ENCODE data around the gene SLC6A6.
"Not testable (repeated sequence)": the region's sequence is repeated elsewhere in the genome, so short reads cannot be mapped to it uniquely, and the experiment has no call there.

Gene SLC6A6

DNA sequence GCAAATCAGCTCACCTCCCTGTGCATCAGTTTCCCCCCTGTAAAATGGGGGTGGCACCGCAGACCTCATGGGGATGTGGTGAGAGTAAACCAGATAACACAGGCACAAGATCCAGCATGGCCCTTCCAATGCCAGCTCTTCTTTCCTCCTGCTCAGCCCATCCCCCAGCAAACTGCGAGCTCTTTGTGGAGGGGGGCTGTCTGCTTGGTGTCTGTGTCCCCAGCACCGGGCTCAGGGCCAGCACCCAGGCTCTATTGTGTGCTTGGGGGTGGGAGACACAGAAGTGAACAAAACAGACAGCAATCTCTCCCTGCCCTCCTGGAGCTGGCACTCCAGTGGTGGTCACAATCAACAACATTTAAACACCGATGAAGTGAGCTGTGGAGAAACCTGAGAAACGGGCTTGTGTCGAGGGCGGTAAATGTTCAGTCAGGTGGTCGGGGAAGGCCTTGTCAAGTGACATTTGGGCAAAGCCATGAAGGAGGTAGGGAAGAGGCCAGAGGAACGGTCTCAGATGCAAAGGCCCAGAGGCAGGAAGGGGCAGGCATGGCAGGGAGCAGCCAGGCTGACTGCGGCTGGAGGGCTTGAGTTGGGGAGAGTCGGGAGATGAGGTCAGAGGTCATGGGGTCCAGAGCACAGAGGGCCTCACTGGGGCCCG, 109.3 kb downstream of the SLC6A6 start:
- DNase-seq: no peak

GRCh38 chr3:14512281-14512941, 110.0 kb downstream of the SLC6A6 start:
- no peak for DNase-seq

- DNase-seq: no peak
These were observed 110.5 kb downstream of the SLC6A6 start for GRCh38 chr3:14512942-14513327.

DNA sequence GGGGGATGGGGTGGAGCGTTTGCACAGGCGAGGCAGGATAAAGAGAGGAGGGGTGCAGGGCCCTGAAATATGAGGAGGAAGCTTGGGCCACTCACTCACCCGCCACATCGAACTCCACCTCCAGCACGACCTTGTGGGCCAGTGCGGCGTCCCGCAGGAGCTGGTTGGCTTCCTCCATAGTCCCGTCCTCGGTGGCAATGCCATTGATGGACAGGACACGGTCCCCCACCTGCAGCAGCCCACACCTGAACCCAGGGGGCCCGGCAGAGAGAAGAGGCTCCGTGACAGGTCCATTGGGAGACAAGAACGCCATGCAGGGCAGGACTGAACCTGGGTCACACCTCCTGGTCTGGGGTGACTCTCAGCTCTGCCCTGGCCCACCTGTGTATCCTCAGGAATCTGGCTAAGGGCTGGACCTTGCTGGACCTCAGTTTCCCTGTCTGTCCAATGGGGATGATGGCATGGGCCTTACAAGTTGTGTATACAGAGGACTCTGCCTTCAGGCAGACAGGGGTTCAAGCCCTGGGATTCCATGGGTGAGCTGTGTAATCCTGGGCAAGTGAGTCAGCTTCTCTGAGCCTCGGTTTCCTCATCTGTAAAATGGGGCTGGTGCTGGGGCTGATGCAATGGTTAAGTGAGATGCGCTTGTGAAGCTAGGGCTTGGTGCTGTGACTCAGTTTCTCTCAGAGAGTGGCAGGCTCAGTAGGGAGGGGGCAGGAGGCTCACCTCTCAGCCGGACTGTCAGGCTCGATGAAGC, 111.3 kb downstream of the SLC6A6 start:
- no peak for DNase-seq

- DNase-seq: no peak
These were observed 111.9 kb downstream of the SLC6A6 start for GRCh38 chr3:14514323-14514720.

DNA sequence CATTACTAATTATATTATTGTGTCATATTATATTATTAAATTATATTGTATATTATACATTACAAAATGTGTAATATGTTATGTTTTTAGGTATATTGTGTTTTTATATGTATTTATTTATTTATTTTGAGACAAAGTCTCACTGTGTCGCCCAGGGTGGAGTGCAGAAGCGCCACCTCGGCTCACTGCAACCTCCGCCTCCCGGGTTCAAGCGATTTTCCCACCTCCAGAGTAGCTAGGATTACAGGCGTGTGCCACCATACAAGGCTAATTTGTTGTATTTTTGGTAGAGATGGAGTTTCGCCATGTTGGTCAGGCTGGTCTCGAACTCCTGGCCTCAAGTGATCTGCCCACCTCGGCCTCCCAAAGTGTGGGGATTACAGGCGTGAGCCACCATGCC, 113.1 kb downstream of the SLC6A6 start:
- DNase-seq: not testable (repeated sequence)

GRCh38 chr3:14516738-14517345, 114.4 kb downstream of the SLC6A6 start:
- no peak for DNase-seq

DNA sequence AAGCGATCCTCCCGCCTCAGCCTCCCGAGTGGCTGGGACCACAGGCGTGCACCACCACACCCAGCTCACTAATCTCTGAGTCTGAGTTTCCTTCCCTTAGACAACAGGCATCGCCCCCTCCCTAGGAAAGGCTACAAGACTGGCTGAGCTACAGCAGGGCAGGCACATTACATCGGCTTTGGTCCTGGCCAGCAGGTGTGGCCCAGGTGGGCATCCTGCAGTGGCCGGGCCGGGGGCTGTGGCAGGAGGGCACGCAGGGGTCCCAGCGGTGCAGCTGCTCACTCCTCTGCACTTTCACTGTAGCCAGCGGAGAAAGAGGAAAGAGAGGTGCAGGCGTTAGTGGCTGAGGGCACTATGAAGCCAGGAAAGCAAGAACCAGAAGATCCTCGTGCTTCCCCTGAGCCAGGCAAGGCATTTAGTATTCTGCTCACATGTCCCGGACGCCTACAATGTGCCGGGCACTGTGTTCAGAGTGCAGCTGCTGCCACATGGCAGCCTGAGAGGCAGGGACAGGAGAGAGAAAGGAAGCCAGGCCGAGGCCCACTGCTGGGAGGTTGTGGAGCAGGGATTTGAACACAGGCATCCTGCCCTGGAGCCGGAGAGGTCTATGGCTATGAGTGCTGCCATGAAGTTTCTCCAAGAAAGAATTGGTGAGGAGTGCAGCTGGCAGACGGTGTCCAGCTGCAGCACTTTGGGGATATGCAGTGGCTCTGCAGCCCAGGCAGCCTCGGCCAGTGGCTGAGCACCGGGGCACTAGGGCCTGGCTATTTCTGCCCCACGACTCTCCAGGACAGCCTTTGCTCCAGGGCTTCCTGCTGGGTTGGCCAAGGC, 115.4 kb downstream of the SLC6A6 start:
- DNase-seq: no peak

DNA sequence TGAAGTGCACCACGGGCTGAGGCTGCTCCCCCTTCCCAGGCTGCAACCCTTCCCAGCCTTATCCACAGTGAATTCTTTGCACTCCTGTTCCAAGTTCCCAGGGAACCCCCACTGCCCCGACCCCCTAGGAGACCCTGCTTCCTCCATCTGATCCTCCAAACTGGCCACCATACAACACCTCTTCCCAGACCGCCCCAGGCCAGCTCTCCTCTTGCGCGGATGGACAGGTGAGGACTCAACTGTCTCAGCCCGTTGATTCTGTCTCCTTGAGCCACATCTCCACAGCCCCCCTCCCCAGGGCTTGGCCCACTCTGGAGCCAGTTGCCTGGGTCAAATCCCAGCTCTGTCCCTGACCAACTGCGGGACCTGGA, 116.0 kb downstream of the SLC6A6 start:
- no peak for DNase-seq

GRCh38 chr3:14518893-14519292, 116.5 kb downstream of the SLC6A6 start:
- DNase-seq: no peak

- DNase-seq: no peak
These were observed 117.0 kb downstream of the SLC6A6 start for GRCh38 chr3:14519406-14519805.

DNA sequence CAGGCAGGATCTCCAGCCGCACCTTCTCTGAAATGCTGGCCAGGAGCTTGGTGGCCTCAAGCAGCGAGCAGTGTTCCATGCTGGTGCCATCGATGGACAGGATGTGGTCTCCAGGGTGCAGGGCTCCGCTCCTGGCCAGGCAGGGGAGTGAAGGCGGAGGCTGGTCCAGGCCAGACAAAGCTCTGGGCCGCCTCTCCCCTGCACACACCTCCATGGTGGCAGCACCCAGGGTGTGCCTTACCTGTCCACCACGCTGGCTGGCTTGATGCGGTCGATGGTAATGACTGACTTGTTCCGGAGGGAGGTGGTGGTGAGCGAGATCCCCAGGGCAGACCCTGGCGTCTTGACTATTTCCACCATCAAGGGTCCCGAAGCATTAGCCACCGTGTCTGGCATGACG, 117.7 kb downstream of the SLC6A6 start:
- no peak for DNase-seq

DNA sequence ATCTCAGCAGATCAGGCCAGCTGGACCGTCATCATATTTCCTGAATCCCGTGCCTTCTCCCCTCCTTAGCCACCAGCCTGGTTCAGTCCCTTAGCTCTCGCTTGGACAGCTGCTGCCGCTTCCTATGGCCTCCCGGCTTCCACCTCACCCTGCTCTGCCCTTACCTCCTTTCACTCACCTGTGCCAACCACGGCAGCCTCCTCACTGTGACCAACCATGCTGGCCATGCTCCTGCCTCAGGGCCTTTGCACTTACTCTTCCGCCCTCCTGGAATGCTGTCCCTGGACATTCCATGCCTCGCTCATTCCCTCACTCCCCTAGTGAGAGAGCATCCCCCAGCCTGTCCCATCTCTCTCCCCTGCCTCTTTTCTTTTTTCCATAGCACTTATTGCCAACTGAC, 118.6 kb downstream of the SLC6A6 start:
- DNase-seq: no peak

DNA sequence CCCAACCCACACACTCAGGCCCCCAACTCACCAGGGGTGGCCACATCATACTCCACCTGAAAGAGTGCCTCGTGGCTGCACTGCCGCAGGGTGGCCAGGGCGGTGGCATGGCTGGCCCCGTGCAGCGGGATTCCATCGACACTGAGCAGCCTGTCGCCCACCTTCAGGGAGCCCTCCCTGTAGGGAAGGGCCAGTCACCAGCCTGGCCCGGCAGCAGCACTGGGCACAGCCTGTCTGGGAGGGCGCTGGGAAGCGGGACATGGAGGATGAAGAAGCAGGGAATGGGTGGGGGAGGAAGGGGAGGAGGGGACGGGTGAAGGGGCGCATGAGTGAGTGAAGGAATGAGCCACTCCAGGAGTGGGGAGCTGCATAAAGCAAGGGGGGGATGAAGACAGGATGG, 119.2 kb downstream of the SLC6A6 start:
- DNase-seq: no peak

GRCh38 chr3:14522129-14522691, 119.8 kb downstream of the SLC6A6 start:
- no peak for DNase-seq

DNA sequence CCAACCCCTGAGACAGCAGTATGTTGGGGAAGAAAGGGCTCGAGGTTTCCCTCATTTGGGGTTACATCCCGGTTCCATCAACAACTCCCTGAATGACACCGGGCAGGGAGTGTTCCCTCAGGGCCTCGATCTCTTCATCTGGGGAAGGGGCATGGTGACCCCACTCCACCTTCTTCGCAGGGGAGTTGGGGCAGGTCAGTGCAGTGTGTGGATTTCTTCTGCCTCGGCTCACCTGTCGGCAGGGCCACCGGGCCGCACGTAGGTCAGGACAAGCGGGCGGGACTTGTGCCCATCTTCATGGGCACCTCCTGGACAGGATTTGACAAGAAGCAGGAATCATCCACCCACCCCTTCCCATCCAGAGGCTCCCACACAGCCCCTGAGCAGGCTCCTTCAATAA, 120.4 kb downstream of the SLC6A6 start:
- DNase-seq: no peak

GRCh38 chr3:14523792-14524191, 121.4 kb downstream of the SLC6A6 start:
- DNase-seq: no peak

DNA sequence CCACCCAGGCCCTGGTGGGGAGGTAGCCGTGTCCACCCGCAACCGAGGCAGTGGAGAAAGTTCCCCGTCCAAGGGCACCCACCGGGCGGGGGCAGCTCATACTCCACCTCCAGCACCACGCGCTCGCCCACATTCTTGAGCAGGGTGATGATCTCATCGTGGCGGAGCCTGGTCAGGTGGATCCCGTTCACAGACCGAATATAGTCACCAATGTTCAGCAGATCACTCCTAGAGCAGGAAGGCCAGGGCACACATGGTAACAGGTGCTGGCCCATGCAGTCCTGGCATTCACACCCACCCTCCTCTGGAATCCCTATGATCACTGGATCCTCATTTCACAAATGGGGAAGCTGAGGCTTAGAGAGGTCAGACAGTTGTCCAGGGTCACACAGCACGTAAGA, 121.9 kb downstream of the SLC6A6 start:
- no peak for DNase-seq

- no peak for DNase-seq
These were observed 122.7 kb downstream of the SLC6A6 start for GRCh38 chr3:14524920-14525660.

DNA sequence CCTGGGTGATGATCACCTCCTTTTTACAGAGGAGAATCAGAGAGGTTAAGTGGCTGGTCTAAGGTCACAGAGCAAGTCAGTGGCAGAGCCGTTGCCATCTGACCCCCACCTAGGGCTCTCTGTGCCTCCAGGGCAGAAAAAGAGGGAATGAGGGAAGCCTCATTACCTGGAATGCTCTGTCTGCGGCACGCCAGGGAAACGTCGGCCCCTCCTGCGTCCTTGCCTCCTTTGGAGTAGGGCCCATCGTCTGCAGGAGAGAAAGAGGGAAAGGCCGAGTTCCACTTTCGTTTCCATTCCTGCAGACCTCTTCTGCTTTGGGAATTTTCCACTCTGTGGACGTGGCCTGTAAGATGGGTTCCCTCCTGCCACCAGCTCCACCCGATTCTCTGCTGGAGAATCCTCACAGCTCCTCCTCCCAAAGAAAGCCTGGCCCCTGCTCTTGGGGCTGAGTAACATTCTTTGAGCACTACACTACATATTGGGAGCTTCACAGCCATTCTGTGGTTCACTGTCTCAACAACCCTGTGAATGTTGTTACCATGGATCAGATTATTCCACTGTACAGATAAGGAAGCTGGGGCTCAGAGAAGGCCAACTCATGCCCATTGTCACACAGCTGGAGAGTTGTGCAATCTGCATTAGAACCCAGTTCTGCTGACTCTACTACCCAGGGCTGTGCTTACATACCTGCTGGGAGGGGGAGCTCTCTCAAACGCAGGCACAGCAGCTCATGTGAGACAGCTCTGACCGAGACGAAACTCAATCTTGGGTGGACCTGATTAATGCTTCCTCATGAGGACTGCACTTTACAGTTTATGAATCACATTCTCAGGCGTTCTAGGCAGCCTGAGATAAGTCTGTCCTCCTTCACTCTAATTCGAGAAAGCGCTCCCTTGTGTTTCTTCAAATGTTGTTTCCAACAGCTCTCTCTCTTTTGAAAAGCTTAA, 123.6 kb downstream of the SLC6A6 start:
- DNase-seq: peak; percentile 35

GRCh38 chr3:14528081-14528480, 125.7 kb downstream of the SLC6A6 start:
- DNase-seq: no peak

All from EL (cell line).